ENCODE results near the gene GID8. TPM values are rescaled to one million over a fixed set of nuclear protein-coding genes. Genes with fewer than 3 reads are reported as not detected.

Gene GID8
- polyA plus RNA-seq, 1 donor from 2014 or later: 54.8 TPM

DNA sequence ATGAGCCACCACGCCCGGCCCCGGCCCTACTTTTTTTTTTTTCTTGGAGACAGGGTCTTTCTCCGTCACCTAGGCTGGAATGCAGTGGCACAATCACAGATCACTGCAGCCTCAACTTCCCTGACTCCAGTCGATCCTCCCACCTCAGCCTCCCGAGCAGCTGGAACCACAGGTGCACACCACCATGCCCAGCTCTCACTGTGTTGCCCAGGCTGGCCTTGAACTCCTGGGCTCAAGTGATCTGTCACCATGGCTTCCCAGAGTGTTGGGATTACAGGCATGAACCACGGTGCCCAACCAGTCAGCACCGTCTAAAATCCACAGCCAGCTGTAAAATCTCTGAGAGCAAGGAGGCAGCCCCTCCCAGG is 32.0 kb downstream of the GID8 start:
- Histone ChIP-seq H3K9ac (ENCODE audit: low read length) (no peak overlapping the region), H3K9me2 (ENCODE audit: insufficient read depth, low read length) (no peaks in the 10 kb centered on the region), H3K9me3 (ENCODE audit: low read length) (no peaks in the 10 kb centered on the region), H3K27ac (ENCODE audit: low read length) (no peak overlapping the region), H3K36me3 (ENCODE audit: insufficient read depth, low read length) (no peaks in the 10 kb centered on the region), H3K4me2 (ENCODE audit: low read length) (no peak overlapping the region), H3K79me2 (replicated peaks; ENCODE audit: insufficient read depth, low read length) (no peaks in the 10 kb centered on the region), H4K20me1 (ENCODE audit: insufficient read depth) (no peaks in the 10 kb centered on the region), H3F3A (ENCODE audit: insufficient read depth, low read length, poor library complexity, severe bottlenecking) (no peaks in the 10 kb centered on the region), H3K4me3 (ENCODE audit: low read length) (no peak overlapping the region), H3K27me3 (ENCODE audit: insufficient read depth, low read depth, low read length) (peaks cover 22% of the 10 kb centered on the region), H2AFZ (ENCODE audit: low read depth, low read length) (no peak overlapping the region)
- no peak for TF ChIP-seq EP300 (conservative IDR thresholded peaks at IDR 0.05; ENCODE audit: poor library complexity, severe bottlenecking)
- TF ChIP-seq TAF1 (IDR thresholded peaks at IDR 0.05; ENCODE audit: low read depth): no peak
- TF ChIP-seq, protein P1, sequence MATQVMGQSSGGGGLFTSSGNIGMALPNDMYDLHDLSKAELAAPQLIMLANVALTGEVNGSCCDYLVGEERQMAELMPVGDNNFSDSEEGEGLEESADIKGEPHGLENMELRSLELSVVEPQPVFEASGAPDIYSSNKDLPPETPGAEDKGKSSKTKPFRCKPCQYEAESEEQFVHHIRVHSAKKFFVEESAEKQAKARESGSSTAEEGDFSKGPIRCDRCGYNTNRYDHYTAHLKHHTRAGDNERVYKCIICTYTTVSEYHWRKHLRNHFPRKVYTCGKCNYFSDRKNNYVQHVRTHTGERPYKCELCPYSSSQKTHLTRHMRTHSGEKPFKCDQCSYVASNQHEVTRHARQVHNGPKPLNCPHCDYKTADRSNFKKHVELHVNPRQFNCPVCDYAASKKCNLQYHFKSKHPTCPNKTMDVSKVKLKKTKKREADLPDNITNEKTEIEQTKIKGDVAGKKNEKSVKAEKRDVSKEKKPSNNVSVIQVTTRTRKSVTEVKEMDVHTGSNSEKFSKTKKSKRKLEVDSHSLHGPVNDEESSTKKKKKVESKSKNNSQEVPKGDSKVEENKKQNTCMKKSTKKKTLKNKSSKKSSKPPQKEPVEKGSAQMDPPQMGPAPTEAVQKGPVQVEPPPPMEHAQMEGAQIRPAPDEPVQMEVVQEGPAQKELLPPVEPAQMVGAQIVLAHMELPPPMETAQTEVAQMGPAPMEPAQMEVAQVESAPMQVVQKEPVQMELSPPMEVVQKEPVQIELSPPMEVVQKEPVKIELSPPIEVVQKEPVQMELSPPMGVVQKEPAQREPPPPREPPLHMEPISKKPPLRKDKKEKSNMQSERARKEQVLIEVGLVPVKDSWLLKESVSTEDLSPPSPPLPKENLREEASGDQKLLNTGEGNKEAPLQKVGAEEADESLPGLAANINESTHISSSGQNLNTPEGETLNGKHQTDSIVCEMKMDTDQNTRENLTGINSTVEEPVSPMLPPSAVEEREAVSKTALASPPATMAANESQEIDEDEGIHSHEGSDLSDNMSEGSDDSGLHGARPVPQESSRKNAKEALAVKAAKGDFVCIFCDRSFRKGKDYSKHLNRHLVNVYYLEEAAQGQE (IDR thresholded peaks at IDR 0.05; ENCODE audit: borderline replicate concordance): no peak
- TF ChIP-seq MXI1 (conservative IDR thresholded peaks at IDR 0.05; ENCODE audit: poor library complexity, severe bottlenecking): no peak
- no peak for TF ChIP-seq RAD21 (conservative IDR thresholded peaks at IDR 0.05)
- TF ChIP-seq SMC3 (conservative IDR thresholded peaks at IDR 0.05; ENCODE audit: poor library complexity): no peak
- TF ChIP-seq, protein P2, sequence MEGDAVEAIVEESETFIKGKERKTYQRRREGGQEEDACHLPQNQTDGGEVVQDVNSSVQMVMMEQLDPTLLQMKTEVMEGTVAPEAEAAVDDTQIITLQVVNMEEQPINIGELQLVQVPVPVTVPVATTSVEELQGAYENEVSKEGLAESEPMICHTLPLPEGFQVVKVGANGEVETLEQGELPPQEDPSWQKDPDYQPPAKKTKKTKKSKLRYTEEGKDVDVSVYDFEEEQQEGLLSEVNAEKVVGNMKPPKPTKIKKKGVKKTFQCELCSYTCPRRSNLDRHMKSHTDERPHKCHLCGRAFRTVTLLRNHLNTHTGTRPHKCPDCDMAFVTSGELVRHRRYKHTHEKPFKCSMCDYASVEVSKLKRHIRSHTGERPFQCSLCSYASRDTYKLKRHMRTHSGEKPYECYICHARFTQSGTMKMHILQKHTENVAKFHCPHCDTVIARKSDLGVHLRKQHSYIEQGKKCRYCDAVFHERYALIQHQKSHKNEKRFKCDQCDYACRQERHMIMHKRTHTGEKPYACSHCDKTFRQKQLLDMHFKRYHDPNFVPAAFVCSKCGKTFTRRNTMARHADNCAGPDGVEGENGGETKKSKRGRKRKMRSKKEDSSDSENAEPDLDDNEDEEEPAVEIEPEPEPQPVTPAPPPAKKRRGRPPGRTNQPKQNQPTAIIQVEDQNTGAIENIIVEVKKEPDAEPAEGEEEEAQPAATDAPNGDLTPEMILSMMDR (IDR thresholded peaks at IDR 0.05; ENCODE audit: poor library complexity, severe bottlenecking): no peak
- TF ChIP-seq EZH2 (IDR thresholded peaks at IDR 0.05; ENCODE audit: borderline replicate concordance, insufficient read depth, low read length, poor library complexity, severe bottlenecking): no peak

DNA sequence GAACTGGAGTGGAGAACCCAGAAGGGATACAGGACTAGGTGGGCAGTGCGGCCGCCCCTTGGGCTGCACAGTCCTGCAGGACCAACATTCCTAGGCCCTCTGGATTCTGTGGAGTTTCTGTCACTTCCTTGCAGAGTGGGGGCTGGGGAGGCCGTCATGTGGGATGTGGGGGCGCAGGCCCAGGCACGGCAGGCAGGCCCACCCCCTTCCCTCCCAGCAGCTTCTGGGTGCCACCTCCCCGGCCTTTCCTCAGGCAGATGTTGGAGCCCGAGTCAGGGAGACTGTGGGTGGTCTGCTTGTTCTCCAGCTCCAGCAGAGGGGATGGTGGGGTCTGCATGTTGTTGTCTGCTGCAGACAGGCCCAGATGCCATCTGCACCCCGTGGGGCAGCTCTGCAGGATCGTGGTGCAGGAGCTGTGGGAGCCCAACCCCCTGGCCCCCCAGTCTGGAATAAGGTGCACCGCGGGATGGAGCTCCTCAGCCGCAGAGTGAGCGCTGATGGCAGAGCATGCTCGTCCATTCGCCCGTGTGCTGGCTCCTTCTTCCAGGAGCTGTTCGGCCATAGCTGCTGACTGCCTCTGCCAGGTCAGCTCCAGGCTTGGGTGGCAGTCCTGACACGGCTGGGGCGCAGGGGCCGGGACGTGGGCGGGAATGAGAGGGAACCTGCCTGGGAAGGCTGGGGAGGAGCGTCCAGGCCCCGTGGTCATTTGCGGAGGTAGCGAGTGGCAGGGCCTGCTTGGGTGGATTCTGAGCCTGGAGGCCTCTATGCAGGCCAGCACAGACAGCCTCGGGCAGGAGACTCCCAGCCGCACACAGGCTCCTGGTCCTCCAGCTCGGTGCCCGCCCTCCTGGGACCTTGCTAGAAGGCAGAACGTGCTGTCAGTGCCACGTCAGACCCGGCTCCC is 32.6 kb downstream of the GID8 start:
- Histone ChIP-seq H3K79me2 (replicated peaks; ENCODE audit: insufficient read depth, low read length) (no peaks in the 10 kb centered on the region), H3K9me2 (ENCODE audit: insufficient read depth, low read length) (no peaks in the 10 kb centered on the region), H3K4me2 (ENCODE audit: low read length) (no peak overlapping the region), H2AFZ (ENCODE audit: low read depth, low read length) (no peak overlapping the region), H3K9ac (ENCODE audit: low read length) (no peak overlapping the region), H4K20me1 (ENCODE audit: insufficient read depth) (no peaks in the 10 kb centered on the region), H3K36me3 (ENCODE audit: insufficient read depth, low read length) (no peaks in the 10 kb centered on the region), H3K4me3 (ENCODE audit: low read length) (no peak overlapping the region), H3K27me3 (ENCODE audit: insufficient read depth, low read depth, low read length) (peaks cover 22% of the 10 kb centered on the region), H3F3A (ENCODE audit: insufficient read depth, low read length, poor library complexity, severe bottlenecking) (no peaks in the 10 kb centered on the region), H3K9me3 (ENCODE audit: low read length) (no peaks in the 10 kb centered on the region), H3K27ac (ENCODE audit: low read length) (no peak overlapping the region)
- no peak for TF ChIP-seq TAF1 (IDR thresholded peaks at IDR 0.05; ENCODE audit: low read depth)
- TF ChIP-seq, protein P2 (IDR thresholded peaks at IDR 0.05; ENCODE audit: poor library complexity, severe bottlenecking): no peak
- TF ChIP-seq RAD21 (conservative IDR thresholded peaks at IDR 0.05): no peak
- TF ChIP-seq SMC3 (conservative IDR thresholded peaks at IDR 0.05; ENCODE audit: poor library complexity): no peak
- no peak for TF ChIP-seq MXI1 (conservative IDR thresholded peaks at IDR 0.05; ENCODE audit: poor library complexity, severe bottlenecking)
- TF ChIP-seq, protein P1 (IDR thresholded peaks at IDR 0.05; ENCODE audit: borderline replicate concordance): no peak
- no peak for TF ChIP-seq EP300 (conservative IDR thresholded peaks at IDR 0.05; ENCODE audit: poor library complexity, severe bottlenecking)
- TF ChIP-seq POLR2AphosphoS5 (IDR thresholded peaks at IDR 0.05): no peak
- no peak for TF ChIP-seq EZH2 (IDR thresholded peaks at IDR 0.05; ENCODE audit: borderline replicate concordance, insufficient read depth, low read length, poor library complexity, severe bottlenecking)
